ENCODE data around the gene FOXI2.

The FOXI2 gene

DNA sequence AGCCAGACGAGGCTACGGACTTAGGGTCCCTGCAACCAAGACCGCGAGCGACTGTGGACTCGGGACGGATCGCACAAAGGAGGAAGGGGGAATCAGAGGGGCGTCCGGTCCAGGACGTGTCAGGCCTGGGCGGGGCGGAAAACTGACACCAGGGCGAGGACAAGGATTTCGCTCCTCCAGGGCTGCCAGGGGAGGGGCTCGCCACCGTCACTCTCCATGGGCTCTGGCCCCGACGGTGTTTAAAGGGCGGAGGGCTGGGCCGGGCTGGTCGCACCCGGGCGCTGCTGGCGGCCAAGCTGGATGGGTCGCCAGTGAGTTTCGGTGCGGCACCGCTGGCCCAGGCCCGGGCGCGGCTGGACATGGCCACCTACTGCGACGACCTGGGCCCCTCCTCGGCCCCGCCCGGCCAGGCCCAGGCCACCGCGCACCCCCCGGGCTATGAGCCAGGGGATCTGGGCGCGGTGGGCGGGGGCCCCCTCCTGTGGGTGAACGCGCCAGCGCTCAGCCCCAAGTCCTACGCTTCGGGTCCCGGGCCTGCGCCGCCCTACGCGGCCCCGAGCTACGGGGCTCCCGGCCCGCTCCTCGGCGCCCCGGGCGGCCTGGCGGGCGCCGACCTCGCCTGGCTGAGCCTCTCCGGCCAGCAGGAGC is at the start of gene FOXI2:
Gene FOXI2, plus strand, starts transcription at position 271 of the 648 bp plus-strand sequence. Its CDS starts 89 bp downstream, at position 360.
- no peak for DNase-seq (ENCODE audit: low spot score)
- TF ChIP-seq, protein P1, sequence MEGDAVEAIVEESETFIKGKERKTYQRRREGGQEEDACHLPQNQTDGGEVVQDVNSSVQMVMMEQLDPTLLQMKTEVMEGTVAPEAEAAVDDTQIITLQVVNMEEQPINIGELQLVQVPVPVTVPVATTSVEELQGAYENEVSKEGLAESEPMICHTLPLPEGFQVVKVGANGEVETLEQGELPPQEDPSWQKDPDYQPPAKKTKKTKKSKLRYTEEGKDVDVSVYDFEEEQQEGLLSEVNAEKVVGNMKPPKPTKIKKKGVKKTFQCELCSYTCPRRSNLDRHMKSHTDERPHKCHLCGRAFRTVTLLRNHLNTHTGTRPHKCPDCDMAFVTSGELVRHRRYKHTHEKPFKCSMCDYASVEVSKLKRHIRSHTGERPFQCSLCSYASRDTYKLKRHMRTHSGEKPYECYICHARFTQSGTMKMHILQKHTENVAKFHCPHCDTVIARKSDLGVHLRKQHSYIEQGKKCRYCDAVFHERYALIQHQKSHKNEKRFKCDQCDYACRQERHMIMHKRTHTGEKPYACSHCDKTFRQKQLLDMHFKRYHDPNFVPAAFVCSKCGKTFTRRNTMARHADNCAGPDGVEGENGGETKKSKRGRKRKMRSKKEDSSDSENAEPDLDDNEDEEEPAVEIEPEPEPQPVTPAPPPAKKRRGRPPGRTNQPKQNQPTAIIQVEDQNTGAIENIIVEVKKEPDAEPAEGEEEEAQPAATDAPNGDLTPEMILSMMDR (IDR thresholded peaks at IDR 0.05; ENCODE audit: extremely low read depth, insufficient read depth, missing control alignments), result no peak
- in situ Hi-C loops (cut with MboI; ENCODE audit: low pct_unique_long_range_greater_than_20kb, low sequenced_read_pairs, unreplicated experiment), result no loop called here

DNA sequence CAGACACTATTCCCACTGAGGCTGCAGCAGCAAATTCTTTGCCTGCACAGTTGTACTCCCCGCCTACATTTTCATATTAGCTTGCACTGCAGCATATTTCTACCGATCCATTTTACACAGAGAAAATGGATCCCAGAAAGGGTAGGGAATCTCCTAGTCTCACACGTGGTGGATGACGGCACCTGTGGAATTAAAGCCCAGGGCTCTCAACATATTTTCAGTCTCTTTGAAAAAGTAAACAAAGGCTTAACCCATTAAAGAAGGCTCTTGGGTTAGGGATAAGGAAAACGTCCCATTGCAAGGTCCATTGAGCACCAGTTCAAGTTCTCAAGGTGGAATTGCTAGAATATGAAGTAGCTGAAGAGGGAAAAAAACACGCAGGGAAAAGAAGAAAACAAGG is 49.4 kb upstream of the FOXI2 start:
- in situ Hi-C loops (cut with MboI; ENCODE audit: low pct_unique_long_range_greater_than_20kb, low sequenced_read_pairs, unreplicated experiment), result no loop called here
- no peak for DNase-seq (ENCODE audit: low spot score)
- TF ChIP-seq, protein P1 (IDR thresholded peaks at IDR 0.05; ENCODE audit: extremely low read depth, insufficient read depth, missing control alignments), result no peak

DNA sequence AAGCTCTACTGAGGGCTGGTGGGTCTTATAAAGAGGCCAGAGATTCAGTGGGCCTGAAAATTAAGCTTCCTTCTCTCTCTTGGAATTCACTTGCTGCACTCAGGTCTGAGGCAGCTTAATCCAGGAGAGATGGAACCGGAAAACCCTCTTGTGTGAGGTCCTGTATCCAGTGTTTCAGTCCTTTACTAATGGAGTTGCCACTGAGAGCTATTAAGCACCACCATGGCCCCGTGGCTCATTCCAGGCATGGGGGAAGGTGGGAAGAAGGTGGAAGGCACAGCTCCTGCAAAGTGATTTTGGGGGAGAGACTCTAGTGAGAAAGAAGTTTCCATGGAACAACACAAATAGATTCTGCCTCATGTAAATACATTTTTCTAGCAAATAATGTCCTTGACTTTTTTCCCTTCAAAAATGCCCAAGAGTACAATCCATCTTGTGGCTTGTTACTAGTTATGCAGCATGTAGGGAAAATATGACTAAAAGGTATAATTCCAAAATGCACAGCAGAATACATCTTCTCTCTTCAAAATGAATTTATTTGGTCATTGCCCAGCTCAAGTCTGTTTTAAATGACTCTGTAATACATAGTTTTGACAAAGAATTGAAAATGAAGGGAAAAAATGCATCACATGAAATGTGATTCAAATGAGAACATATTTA is 46.7 kb upstream of the FOXI2 start:
- no peak for DNase-seq (ENCODE audit: low spot score)
- in situ Hi-C loops (cut with MboI; ENCODE audit: low pct_unique_long_range_greater_than_20kb, low sequenced_read_pairs, unreplicated experiment), result no loop called here
- TF ChIP-seq, protein P1 (IDR thresholded peaks at IDR 0.05; ENCODE audit: extremely low read depth, insufficient read depth, missing control alignments), result no peak

DNA sequence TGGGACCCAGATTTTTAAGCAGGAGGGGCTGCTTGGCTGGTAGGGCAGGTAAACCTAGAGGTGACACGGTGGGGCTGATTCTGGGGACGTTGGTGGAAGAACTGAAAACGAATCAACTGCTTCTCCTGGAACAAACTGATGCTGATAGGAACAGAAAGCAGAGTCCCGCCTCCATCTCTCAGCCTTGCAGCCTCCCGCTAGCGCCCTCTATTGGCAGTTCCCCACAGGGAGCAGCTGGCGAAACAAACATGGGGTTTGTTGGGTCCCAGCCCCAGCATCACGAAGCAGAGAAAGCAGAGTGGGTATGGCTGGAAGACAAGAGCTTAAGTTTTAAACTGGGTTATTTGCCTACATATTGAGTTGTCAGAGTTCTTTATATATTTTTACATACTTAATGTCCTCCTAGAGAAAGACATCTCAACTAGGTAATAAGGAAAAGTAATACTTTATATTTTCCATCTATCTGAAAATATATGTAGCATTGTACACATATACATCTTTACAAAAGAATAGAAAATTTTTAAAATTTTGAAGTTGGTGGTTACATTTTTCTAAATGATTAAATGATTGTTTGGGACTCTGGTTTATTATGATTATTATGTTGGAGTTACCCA is 42.3 kb upstream of the FOXI2 start:
- in situ Hi-C loops (cut with MboI; ENCODE audit: low pct_unique_long_range_greater_than_20kb, low sequenced_read_pairs, unreplicated experiment), result no loop called here
- peak; percentile 26 for DNase-seq (ENCODE audit: low spot score)
- TF ChIP-seq, protein P1 (IDR thresholded peaks at IDR 0.05; ENCODE audit: extremely low read depth, insufficient read depth, missing control alignments), result peak; percentile 55

- in situ Hi-C loops (cut with MboI; ENCODE audit: low pct_unique_long_range_greater_than_20kb, low sequenced_read_pairs, unreplicated experiment), result no loop called here
- TF ChIP-seq, protein P1 (IDR thresholded peaks at IDR 0.05; ENCODE audit: extremely low read depth, insufficient read depth, missing control alignments), result no peak
- no peak for DNase-seq (ENCODE audit: low spot score)
These were observed 41.6 kb upstream of the FOXI2 start for GRCh38 chr10:127695431-127695830.

DNA sequence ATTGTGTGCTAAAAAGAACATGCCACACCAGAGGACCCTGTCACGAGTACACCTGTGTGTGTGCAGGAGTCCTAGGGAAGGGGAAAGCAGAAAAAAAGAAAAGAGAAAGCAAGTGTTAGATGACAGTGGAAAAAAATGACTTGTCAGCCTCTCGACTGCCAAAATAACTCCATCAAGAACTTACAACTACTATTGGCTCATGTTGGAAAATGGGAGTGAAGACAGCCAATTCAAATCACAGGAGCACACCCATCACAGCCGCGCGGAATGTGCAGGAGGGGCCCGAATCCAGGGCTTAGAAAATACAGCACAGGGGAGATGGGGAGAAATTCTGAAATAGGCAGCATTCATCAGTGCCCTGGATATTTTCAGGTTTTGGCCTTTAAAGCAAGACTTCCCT is 38.1 kb upstream of the FOXI2 start:
- in situ Hi-C loops (cut with MboI; ENCODE audit: low pct_unique_long_range_greater_than_20kb, low sequenced_read_pairs, unreplicated experiment), result no loop called here
- TF ChIP-seq, protein P1 (IDR thresholded peaks at IDR 0.05; ENCODE audit: extremely low read depth, insufficient read depth, missing control alignments), result no peak
- DNase-seq (ENCODE audit: low spot score), result no peak
